GM21576 (cell line): ENCODE measurements around the gene ACAP3.

Experiments used
- ATAC-seq: cut with Tn5 transposase; IDR thresholded peaks from one replicate; pipeline ENCODE4 v1.9.1; 2021; ENCODE audit warnings: mild to moderate bottlenecking, moderate library complexity; ENCODE audit not compliant: unreplicated experiment

Gene ACAP3

DNA sequence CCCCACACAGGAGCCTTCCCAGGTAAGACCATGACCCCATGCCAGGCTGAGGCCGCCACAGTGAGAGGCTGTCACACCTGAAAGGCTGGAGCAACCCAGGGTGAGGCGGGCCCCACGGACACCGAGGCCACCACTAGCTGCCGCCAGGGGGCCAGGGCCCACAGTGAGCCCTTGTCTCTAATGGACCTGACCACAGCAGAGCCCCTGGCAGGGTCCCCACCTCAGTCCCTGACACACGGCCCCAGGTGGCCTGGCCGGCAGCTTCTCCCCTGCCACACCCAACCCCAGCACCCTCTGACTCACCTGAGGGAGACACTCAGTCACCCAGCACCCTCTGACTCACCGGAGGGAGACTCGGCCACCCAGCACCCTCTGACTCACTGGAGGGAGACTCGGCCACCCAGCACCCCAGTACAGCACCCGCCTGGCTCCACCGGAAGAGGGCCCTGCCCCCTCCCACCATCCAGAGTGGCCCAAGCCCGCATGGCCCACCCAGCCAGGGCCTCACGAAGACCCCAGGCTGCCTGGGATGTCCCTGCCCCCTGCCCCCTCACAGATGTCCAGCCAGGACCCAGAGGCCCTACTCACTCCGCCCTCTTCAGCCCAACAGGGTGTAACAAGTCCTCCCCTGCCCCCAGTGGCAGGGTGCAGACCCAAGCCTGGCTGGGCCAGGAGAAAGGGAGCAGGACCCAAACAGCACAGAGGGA, 37.1 kb upstream of the ACAP3 start:
- no peak for ATAC-seq

DNA sequence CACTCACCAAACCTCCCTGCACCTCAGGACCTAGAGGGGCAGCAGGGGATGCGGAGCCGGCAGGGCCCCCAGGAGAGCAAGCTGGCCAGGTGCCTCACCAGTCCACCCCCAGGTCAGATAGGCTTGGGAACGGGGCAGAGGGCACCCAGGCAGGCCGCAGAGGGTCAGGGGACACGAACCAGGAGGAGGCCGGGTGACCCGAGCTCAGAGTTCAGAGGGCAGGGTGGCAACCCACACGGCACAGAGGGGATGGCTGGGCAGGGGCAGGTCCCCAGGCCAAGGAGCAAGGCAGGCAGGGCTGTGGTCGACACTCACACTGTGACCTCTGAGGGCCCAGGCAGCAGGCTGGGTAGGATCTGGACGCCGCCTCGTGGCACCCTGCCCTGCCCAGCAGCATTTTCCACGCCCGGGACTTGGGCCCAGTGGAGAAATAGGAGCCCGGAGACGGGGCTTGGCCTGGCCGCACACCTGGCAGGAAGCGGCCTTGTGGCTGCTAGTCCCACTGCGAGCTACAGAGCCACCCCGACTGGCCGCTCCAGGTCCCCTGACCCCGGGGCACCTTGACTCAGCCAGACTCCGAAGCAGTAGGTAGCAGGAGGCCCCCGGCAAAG, 36.2 kb upstream of the ACAP3 start:
- ATAC-seq = no peak

DNA sequence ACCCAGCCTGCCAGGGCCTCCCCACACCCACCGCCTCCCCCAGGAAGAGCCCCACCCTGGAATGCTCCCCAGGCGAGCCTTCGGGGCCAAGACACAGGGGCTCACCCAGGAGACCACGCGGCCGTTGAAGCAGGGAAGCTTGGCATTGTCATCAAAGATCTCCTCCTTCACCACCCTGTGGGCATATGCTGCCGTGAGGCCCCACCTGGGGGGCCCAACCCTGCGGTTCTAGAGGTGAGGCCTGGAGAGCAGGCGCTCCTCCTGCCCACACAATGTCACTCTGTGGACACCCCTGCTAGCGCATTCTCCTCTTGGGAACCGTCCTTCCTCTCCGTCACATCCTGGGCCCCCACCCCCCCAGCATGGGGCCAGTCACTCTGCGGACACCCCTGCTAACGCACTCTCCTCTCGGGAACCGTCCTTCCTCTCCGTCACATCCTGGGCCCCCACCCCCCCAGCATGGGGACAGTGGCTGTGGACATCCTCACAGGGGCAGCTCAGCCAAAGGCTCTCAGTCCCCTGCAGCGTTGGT, 34.9 kb upstream of the ACAP3 start:
- no peak for ATAC-seq

DNA sequence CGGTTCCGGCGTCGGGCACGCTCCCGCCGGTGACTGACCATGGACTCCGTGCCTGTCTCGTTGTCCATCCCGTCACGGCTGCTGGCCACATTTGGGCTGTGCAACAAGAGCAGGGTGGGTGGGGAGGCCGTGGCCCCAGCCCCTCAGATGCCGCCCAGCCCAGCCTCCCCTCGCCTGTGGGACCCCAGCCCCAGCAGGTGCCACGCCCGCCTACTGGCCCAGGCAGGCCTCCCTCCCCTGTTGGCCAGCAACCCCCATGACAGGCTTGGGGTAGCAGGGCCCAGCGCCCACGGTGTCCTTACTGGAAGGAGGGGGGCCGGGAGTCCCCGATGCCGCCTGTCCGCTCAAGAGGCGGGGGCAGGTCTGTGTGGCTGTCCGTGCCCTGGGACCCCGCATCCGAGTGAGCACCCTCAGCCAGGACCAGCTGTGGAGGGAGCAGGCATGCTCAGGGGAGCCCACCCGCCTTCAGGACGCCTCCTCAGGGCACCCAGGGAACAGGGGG, 34.4 kb upstream of the ACAP3 start:
- ATAC-seq = no peak

DNA sequence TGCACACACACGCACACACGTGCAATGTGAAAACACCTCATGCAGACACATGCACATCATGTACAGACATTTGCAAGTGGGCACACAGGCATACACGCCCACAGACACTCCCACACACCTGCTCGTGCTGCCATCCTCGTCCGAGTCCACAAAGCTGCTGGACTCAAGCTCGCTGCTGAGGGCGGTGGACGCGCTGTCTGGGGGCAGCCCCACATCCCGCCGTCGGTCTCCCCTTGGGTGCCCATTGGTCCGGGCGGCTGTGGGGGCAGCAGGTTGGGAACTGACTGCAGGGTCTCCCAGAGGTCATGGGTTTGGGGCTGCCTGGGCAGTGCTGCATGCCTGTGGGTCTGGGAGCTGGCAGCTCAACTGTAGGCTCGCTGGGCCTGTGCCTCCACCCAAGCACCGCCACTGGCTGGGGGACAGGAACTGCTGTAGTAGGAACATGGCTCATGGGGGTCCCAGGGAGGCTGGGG, 33.9 kb upstream of the ACAP3 start:
- ATAC-seq = no peak

DNA sequence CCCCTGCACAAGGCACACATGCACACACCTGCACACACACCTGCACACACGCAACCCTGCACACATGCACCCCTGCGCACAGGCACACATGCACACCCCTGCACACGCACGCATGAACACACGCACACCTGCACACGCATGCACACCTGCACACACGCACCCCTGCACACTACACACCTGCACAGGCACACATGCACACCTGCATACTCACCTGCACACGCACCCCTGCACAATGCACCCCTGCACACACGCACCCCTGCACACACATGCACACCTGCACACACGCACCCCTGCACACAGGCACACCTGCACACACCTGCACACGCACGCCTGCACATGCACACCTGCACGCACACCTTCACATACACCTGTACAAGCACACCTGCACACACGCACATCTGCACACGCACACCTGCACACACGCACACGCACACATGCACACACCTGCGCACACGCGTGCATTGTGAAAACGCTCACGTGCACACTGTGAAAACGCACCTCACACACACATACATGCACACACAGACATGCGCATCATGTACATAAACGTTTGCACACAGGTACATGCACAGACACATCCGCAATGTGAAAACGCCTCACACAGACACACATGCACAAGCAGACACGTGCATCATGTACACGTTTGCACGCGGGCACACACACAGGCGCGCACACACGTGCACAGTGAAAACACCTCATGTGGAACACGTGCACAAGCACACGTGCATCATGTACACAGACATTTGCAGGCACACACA, 33.2 kb upstream of the ACAP3 start:
- ATAC-seq = no peak

DNA sequence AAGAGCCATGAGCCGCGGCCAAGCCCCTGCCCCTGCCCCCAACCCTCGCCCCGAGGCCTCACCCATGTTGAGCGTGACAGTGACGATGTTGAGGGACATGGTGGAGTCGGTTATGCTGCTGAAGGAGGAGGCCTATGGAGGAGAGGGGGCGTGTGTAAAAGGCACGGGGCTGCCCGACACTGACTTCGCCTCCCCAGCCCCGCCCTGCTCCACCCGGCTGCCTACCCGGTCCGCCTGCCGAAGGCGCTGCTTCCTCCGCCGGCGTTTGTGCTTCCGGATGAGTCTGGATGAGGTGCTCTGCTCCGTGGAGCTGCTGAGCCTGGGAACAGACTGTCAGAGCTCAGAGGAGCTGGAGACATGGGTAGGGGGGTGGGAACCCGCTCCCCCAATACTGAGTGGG, 32.5 kb upstream of the ACAP3 start:
- ATAC-seq = no peak

DNA sequence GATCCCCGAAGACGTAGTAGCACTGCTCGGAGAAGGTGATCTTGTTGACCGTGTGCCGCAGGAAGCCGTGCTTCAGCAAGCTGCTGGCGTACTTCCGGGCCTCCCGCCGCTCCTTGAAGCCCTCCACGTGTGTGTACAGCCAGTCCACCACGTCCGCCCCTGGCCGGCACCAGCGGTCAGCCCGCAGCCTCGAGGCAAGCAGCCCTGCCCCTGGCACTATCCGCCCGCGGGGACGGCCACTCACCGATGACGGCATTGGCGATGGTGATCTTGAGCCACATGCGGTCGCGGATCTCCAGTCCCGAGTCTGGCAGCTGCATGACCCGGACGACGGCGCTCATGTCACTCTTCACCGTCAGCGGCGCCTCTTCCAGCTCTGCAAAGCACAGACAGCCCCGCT, 30.5 kb upstream of the ACAP3 start:
- no peak for ATAC-seq

DNA sequence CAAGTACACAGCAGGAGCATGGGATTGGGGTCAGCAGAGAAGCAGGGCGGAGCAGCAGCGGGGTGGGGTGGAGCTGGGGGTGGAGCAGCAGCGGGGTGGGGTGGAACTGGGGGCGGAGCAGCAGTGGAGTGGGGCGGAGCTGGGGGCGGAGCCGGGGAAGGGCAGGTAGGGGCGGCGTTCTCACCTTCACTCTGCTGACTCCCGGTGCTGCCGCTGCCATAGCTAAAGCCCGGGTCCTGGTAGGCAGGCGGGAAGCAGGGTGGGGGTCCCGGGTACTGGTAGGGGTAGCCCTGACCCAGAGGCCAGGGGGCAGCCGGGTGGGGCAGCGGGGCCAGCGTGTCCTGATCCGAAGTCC, 30.0 kb upstream of the ACAP3 start:
- no peak for ATAC-seq

DNA sequence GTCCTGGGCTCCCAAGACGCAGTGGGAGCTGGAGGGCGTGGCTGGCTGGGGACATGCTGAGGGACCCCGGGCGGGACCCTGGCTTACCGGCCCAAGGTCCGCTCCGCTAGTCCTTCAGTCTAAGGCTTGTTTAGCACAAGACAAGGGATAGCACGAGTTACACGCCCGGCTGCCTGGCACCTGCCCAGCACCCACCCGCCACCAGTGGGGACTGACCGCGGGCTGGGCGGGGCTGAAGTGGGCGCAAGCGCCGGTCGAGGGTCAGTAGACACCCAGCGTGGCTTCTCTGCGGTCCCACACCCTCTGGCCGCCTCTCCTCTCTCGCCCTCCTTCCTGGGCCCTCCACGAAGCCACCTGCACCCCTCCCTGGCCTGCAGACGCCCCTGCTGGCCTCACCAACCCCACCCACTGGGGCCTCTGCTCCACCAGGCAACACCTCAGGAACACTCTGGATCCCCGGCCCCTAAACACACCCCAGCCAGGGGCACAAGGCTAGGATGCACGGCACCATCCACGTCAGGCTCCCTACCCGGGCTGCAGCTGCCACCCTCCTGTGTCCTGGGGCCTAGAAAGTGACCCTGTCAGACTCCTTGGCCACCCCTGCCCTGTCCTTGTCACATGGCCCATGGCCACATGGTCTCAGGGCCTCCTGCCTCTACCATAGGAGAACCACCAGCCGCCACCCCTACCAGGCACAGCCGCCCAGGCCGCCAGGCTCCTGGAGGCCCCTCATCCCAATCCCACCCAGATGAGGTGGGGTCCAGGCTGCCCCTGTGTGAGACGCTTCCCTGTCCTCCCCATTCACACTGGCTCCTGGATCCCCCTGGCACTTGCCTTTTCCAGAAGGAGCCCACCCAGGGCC, 29.4 kb upstream of the ACAP3 start:
- no peak for ATAC-seq

DNA sequence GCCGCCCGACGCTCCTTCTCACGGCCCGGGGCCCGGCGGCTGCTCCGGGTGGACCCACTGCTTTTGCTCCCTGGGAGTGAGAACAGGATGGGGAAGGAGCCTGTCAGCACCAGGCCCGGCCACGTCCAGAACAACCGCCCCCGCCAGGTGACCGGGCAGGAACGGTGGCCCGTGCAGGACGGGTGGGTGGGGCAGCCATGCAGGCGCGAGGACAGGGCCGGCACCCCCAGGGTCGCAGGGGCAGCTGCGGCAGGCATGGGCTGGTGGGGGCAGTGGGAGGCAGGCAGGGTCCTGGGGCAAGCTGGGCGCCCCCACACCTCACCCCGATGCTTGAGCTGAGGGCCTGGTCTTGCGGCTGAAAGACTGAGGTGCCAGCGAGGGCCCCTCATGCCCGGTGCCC, 28.7 kb upstream of the ACAP3 start:
- ATAC-seq = no peak

DNA sequence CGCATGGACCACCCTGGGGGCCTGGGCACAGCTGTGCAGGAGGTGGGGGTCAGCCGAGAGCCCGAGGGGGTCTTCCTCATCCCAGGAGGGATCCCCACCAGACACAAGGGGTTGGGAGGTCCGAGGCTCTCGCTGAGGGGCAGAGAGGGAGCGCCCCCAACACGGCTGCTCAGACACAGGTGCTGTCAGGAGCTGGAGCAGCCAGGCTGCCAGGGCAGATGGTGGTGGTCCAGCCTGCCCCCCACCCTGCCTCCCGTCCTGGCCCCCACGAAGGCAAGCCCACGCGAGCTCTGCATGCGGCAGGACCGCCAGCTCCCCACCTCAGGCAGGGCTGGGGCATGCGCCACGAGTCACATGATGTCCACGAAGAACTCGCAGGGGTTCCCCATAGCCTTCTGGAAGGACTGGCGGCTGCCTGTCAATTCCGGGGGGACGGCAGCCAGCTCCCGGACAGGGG, 28.1 kb upstream of the ACAP3 start:
- no peak for ATAC-seq

DNA sequence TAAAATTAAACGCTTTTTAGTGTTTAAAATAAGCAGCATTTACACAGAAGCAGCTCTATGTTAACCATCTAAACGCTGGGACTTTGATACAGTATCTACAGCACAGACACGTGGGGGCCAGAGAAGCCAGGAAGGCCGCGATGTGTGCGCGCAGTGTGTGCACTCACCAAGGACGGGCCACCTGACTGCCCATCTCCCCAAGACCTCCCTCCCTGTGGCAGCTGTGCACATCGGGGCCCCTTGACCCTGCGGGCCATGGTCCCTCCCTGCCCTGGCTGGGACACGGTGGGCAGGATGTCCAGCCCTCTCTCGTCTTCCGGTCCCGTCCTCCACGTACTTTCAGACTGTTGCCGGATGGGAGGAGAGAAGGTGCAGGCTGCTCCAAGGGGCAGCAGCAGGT, 27.6 kb upstream of the ACAP3 start:
- ATAC-seq = no peak

DNA sequence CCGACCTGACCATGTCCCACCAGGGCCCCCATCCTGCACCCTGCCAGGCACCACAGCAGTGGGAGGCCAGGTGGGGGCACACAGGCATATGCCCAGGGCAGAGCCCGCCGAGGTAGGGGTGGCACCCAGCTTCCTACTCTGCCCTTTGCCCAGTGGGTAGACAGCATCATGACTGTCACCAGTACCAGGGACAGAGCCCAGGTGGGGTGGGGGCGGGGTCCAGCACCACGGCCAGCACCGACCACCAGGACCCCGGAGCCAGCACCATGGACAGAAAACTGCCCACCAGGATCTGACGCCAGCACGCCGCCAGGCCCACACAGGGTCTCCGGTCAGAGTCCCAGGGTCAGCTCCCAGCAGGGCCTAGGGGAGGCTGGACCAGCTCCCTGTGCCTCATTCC, 27.1 kb upstream of the ACAP3 start:
- no peak for ATAC-seq

DNA sequence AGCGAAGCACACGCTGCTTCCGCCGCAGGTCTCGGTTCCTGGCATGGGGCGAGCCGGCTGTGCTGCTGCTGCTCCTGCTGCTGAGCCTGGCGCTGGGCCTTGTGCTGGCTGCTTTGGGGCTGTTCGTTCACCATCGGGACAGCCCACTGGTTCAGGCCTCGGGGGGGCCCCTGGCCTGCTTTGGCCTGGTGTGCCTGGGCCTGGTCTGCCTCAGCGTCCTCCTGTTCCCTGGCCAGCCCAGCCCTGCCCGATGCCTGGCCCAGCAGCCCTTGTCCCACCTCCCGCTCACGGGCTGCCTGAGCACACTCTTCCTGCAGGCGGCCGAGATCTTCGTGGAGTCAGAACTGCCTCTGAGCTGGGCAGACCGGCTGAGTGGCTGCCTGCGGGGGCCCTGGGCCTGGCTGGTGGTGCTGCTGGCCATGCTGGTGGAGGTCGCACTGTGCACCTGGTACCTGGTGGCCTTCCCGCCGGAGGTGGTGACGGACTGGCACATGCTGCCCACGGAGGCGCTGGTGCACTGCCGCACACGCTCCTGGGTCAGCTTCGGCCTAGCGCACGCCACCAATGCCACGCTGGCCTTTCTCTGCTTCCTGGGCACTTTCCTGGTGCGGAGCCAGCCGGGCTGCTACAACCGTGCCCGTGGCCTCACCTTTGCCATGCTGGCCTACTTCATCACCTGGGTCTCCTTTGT, 26.0 kb upstream of the ACAP3 start:
- no peak for ATAC-seq

DNA sequence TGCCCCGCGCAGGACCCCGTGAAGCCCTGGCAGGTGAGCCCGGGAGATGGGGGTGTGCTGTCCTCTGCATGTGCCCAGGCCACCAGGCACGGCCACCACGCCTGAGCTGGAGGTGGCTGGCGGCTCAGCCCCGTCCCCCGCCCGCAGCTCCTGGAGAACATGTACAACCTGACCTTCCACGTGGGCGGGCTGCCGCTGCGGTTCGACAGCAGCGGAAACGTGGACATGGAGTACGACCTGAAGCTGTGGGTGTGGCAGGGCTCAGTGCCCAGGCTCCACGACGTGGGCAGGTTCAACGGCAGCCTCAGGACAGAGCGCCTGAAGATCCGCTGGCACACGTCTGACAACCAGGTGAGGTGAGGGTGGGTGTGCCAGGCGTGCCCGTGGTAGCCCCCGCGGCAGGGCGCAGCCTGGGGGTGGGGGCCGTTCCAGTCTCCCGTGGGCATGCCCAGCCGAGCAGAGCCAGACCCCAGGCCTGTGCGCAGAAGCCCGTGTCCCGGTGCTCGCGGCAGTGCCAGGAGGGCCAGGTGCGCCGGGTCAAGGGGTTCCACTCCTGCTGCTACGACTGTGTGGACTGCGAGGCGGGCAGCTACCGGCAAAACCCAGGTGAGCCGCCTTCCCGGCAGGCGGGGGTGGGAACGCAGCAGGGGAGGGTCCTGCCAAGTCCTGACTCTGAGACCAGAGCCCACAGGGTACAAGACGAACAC, 25.2 kb upstream of the ACAP3 start:
- ATAC-seq = no peak

DNA sequence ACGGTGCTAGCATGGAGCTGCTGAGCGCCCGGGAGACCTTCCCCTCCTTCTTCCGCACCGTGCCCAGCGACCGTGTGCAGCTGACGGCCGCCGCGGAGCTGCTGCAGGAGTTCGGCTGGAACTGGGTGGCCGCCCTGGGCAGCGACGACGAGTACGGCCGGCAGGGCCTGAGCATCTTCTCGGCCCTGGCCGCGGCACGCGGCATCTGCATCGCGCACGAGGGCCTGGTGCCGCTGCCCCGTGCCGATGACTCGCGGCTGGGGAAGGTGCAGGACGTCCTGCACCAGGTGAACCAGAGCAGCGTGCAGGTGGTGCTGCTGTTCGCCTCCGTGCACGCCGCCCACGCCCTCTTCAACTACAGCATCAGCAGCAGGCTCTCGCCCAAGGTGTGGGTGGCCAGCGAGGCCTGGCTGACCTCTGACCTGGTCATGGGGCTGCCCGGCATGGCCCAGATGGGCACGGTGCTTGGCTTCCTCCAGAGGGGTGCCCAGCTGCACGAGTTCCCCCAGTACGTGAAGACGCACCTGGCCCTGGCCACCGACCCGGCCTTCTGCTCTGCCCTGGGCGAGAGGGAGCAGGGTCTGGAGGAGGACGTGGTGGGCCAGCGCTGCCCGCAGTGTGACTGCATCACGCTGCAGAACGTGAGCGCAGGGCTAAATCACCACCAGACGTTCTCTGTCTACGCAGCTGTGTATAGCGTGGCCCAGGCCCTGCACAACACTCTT, 24.5 kb upstream of the ACAP3 start:
- ATAC-seq = no peak

DNA sequence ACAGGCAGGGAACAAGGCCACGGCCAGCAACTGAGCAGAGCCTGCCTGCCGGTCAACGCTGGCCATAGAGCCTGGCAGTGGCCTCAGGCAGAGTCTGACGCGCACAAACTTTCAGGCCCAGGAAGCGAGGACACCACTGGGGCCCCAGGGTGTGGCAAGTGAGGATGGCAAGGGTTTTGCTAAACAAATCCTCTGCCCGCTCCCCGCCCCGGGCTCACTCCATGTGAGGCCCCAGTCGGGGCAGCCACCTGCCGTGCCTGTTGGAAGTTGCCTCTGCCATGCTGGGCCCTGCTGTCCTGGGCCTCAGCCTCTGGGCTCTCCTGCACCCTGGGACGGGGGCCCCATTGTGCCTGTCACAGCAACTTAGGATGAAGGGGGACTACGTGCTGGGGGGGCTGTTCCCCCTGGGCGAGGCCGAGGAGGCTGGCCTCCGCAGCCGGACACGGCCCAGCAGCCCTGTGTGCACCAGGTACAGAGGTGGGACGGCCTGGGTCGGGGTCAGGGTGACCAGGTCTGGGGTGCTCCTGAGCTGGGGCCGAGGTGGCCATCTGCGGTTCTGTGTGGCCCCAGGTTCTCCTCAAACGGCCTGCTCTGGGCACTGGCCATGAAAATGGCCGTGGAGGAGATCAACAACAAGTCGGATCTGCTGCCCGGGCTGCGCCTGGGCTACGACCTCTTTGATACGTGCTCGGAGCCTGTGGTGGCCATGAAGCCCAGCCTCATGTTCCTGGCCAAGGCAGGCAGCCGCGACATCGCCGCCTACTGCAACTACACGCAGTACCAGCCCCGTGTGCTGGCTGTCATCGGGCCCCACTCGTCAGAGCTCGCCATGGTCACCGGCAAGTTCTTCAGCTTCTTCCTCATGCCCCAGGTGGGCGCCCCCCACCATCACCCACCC, 23.6 kb upstream of the ACAP3 start, which contains the start of gene TAS1R3:
TAS1R3 (plus strand) TSS at position 213 of the 898 bp plus-strand sequence; CDS start at position 279, 66 bp downstream.
- ATAC-seq = no peak
